Effector memory CD4-positive, alpha-beta T cell (primary cell): ENCODE data around the gene NRTN.

Experiments used
- DNase-seq, 3 donors: peaks; one replicate each; pipeline ENCODE4 v3.0.0-alpha.2; 2020
- H3K27ac ChIP-seq: 2 replicates; pipeline ENCODE4 v1.7.0; 2013; ENCODE audit warnings: mild to moderate bottlenecking, low read length, moderate library complexity; ENCODE audit not compliant: insufficient read depth, poor library complexity, severe bottlenecking
- H3K27me3 ChIP-seq: replicated peaks from 2 replicates; pipeline ENCODE4 v1.7.0; 2013; ENCODE audit warnings: mild to moderate bottlenecking, low read length; ENCODE audit not compliant: insufficient read depth, control insufficient read depth, poor library complexity, severe bottlenecking
- H3K36me3 ChIP-seq: 2 replicates; pipeline ENCODE4 v1.7.0; 2013; ENCODE audit warnings: mild to moderate bottlenecking, low read length, moderate library complexity; ENCODE audit not compliant: control insufficient read depth, insufficient read depth
- H3K4me1 ChIP-seq: 2 replicates; pipeline ENCODE4 v1.7.0; 2013; ENCODE audit warnings: low read length, mild to moderate bottlenecking; ENCODE audit not compliant: control insufficient read depth, insufficient read depth, poor library complexity, severe bottlenecking
- H3K4me3 ChIP-seq: 2 replicates; pipeline ENCODE4 v1.7.0; 2013; ENCODE audit warnings: low read length, low read depth, mild to moderate bottlenecking; ENCODE audit not compliant: insufficient read depth, poor library complexity, severe bottlenecking
- H3K9me3 ChIP-seq: 2 replicates; pipeline ENCODE4 v1.7.0; 2013; ENCODE audit warnings: mild to moderate bottlenecking, low read length, moderate library complexity; ENCODE audit not compliant: control insufficient read depth

NRTN gene

GRCh38 chr19:5825178-5825577 is 20.3 kb downstream of the NRTN start:
- Histone ChIP-seq H3K27me3 (no peaks in the 10 kb centered on the region), H3K4me1 (peaks cover 12% of the 10 kb centered on the region), H3K9me3 (no peaks in the 10 kb centered on the region), H3K36me3 (no peaks in the 10 kb centered on the region), H3K27ac (no peak overlapping the region), H3K4me3 (no peak overlapping the region)
- no peak for DNase-seq

GRCh38 chr19:5826531-5827341 is 21.9 kb downstream of the NRTN start:
- H3K4me3 ChIP-seq: no peak overlapping the region

DNA sequence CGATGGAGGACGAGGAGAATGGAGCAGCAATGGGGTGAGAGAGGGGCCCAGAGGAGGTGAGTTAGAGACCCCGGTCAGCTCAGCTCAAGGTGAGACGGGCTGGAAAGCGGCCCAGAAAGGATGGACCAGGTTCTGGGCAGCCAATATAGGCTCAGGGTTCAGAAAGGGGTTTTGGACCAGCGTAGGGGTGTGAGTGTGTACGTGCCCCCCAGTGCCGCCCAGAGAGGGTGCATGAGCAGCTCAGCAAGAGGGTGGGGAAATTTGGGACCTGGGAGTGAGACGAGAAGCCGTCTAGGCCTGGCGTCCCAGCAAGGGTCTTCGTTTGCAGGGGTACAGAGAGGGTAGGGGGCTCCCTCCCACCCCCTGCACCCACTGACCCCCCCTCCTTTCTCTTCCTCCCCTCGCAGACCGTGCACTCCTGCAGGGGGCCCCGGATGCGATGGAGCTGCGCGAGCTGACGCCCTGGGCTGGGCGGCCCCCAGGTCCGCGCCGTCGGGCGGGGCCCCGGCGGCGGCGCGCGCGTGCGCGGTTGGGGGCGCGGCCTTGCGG is 22.5 kb downstream of the NRTN start:
- H3K4me1 ChIP-seq: peaks cover 12% of the 10 kb centered on the region
- H3K9me3 ChIP-seq: no peaks in the 10 kb centered on the region
- no peaks in the 10 kb centered on the region for H3K27me3 ChIP-seq
- H3K36me3 ChIP-seq: no peaks in the 10 kb centered on the region
- no peak overlapping the region for H3K27ac ChIP-seq
- no peak for DNase-seq
- H3K4me3 ChIP-seq: peak overlapping the region; percentile 27

More at GRCh38 chr19:5826531-5827341, 21.9 kb downstream of the NRTN start:
- no peaks in the 10 kb centered on the region for H3K9me3 ChIP-seq
- no peak overlapping the region for H3K27ac ChIP-seq
- DNase-seq: no peak
- H3K4me1 ChIP-seq: peaks cover 12% of the 10 kb centered on the region
- H3K27me3 ChIP-seq: no peaks in the 10 kb centered on the region
- no peaks in the 10 kb centered on the region for H3K36me3 ChIP-seq

GRCh38 chr19:5827891-5828660 is 23.2 kb downstream of the NRTN start:
- DNase-seq: peak; percentile 86 to 88 (median 88)

DNA sequence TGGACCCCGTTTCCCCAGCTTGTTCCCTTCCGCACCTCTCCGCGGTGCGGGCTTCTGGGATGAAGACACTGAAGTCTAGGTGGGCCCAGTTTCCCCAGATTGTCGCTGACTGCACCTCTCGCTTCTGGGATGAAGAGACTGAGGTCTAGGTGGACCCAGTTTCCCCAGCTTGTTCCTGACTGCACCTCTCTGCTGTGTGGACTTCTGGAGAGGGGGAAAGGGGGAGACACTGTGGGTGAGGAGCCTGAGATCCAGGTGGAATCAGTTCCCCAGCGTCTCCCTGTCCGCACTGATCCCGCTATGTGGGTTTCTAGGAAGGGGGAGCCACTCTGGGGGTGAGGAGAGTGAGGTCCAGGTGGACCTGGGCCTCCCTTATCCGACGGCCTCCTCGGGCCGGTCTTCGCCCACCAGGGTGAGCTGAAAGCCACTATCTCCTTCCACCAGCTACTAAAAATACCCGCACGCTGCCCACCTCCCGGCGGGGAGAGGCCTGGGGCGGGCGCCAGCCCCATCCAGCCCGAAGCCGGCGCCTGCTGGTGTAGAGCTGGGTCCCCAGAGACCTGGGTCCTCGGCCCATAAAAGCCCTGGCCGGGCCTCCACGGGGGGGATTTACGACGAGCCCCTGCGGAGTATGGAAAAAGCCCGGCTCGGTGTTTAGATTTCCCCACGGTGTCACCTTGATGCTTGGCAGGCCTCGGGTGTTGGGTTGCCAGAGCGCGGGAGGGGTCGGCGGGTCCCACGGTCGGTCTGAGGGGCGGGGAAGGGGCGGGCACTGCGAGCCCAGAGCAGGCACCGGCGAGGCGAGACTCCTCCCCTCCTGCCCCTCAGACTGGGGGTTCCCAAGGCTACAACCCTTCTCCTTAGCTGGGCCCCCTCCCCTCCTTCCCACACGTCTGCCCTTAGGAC is 24.0 kb downstream of the NRTN start:
- peaks cover 12% of the 10 kb centered on the region for H3K4me1 ChIP-seq
- no peaks in the 10 kb centered on the region for H3K27me3 ChIP-seq
- H3K9me3 ChIP-seq: no peaks in the 10 kb centered on the region
- DNase-seq: peak in 1 of 3 donors; percentile 2
- H3K27ac ChIP-seq: peak overlapping the region; percentile 65
- H3K36me3 ChIP-seq: no peaks in the 10 kb centered on the region
- H3K4me3 ChIP-seq: peak overlapping the region; percentile 42

More at GRCh38 chr19:5827891-5828660, 23.2 kb downstream of the NRTN start:
- Histone ChIP-seq H3K27me3 (no peaks in the 10 kb centered on the region), H3K36me3 (no peaks in the 10 kb centered on the region), H3K27ac (peak overlapping the region; percentile 65), H3K4me3 (peak overlapping the region; percentile 42), H3K9me3 (no peaks in the 10 kb centered on the region), H3K4me1 (peaks cover 12% of the 10 kb centered on the region)

- DNase-seq: no peak
- Histone ChIP-seq H3K4me3 (no peak overlapping the region), H3K27me3 (no peaks in the 10 kb centered on the region), H3K27ac (no peak overlapping the region), H3K36me3 (no peaks in the 10 kb centered on the region), H3K9me3 (no peaks in the 10 kb centered on the region), H3K4me1 (peaks cover 12% of the 10 kb centered on the region)
Measured at GRCh38 chr19:5829567-5830310, 24.9 kb downstream of the NRTN start.

- Histone ChIP-seq H3K27me3 (no peaks in the 10 kb centered on the region), H3K4me1 (peaks cover 12% of the 10 kb centered on the region), H3K36me3 (no peaks in the 10 kb centered on the region), H3K9me3 (no peaks in the 10 kb centered on the region), H3K27ac (no peak overlapping the region), H3K4me3 (no peak overlapping the region)
- DNase-seq: no peak
Measured at GRCh38 chr19:5831159-5831558, 26.3 kb downstream of the NRTN start.

DNA sequence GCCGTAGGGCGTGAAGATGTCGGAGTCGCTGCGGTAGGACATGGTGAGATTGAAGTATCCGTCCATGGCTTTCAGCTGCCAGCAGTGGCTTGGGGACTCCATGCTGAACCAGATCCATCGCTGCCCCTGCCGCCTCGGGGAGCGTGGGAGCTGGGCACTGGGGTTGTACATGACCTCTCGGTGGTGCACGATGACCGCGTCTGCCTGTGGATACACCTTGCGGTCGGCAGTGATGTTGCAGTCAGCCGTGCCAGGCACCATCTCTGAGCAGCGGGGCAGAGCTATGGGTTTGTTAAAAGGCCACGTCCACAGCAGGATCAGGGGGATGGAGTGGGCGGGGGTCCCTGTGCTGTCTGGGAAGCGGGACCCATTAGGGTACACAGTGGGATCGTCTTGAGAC is 27.2 kb downstream of the NRTN start:
- H3K27me3 ChIP-seq: no peaks in the 10 kb centered on the region
- H3K27ac ChIP-seq: no peak overlapping the region
- no peak for DNase-seq
- H3K36me3 ChIP-seq: no peaks in the 10 kb centered on the region
- H3K4me1 ChIP-seq: peaks cover 12% of the 10 kb centered on the region
- H3K4me3 ChIP-seq: no peak overlapping the region
- no peaks in the 10 kb centered on the region for H3K9me3 ChIP-seq
